ENCODE data around the gene USP35.

USP35 gene

DNA sequence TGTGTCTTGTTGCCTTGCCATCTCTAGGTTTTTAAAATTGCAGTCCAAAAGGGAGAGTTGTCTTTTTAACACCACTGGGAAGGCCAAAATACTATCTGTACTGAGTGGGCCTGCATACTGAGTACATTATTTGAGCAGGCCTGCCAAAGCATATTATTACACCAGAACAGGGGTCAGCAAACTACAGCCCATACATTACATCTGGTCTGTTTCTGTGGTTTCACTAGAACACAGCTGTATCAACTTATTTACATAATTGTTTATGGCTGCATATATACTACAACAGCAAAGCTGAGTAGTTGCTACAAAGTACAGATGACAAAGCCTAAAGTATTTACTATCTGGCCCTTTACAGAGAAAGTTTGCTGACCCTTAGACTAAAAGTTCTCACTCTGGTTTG is 74.0 kb downstream of the USP35 start:
- Mint-ChIP-seq H3K4me1 (no peaks in the 10 kb centered on the region), H3K9me3 (no peaks in the 10 kb centered on the region), H3K4me3 (no peak overlapping the region), H3K27ac (no peak overlapping the region), H3K27me3 (no peaks in the 10 kb centered on the region), H3K36me3 (ENCODE audit: low read depth) (no peaks in the 10 kb centered on the region)
- DNase-seq (no peak), ATAC-seq (no peak)

All from activated naive CD8-positive, alpha-beta T cell treated with anti-CD3 and anti-CD28 coated beads, Interleukin-2, amount 50 U/mL, for 24 hours (primary cell).